ENCODE data around the gene CTNND2. TPM values are rescaled to one million over a fixed set of nuclear protein-coding genes. Genes with fewer than 3 reads are reported as not detected.

CTNND2 gene
- polyA plus RNA-seq, 1 of the 3 experiments (the other 2 are of a cell fraction), result not detected

DNA sequence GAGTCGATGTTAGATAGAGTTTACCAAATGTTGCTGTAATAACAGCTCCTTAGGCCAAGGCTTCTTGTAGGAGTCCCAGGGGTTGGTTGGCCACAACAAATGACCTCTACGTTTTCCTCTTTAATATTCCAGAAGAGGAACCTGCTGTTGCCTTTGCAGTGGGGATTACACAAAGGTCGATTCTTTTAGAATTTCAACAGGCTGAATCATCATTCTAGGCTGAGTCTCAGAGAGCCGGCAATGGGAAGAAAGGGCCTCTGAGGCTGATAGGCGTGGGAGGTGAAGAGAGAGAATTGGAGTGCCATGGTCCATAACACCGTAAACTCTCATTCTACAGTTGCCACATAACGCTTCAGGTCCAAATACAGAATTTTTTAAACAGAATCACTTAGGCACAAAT lies 737.3 kb downstream of the CTNND2 start:
- Histone ChIP-seq H3K27me3 (ENCODE audit: insufficient read depth) (no peaks in the 10 kb centered on the region), H3K36me3 (replicated peaks in 1 of 2; ENCODE audit: control insufficient read depth in 1 of 2, insufficient read depth in 2 of 2, low read length in 1 of 2) (no peaks in the 10 kb centered on the region), H3K79me2 (ENCODE audit: insufficient read depth) (no peaks in the 10 kb centered on the region), H3K4me1 (ENCODE audit: control insufficient read depth in 1 of 2, insufficient read depth in 2 of 2, low read depth in 1 of 2, low read length in 1 of 2) (no peaks in the 10 kb centered on the region), H3K4me3 (ENCODE audit: low read depth in 2 of 2, low read length in 1 of 2) (no peak overlapping the region), H3K27ac (ENCODE audit: low read depth in 2 of 2, low read length in 1 of 2) (no peak overlapping the region), H4K20me1 (ENCODE audit: insufficient read depth) (no peaks in the 10 kb centered on the region), H3K9me2 (no peaks in the 10 kb centered on the region), H3K4me2 (no peak overlapping the region), H3F3A (replicated peaks; ENCODE audit: insufficient read depth) (no peaks in the 10 kb centered on the region), H3K9me3 (no peaks in the 10 kb centered on the region), H2AFZ (ENCODE audit: low read depth) (no peak overlapping the region), H3K9ac (no peak overlapping the region)
- TF ChIP-seq, protein P1, sequence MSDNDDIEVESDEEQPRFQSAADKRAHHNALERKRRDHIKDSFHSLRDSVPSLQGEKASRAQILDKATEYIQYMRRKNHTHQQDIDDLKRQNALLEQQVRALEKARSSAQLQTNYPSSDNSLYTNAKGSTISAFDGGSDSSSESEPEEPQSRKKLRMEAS (IDR thresholded peaks at IDR 0.05; ENCODE audit: low read depth), result no peak
- TF ChIP-seq RAD21 (IDR thresholded peaks at IDR 0.05; ENCODE audit: low read length), result no peak
- TF ChIP-seq PBX3 (IDR thresholded peaks at IDR 0.05), result no peak
- no peak for TF ChIP-seq MEF2A (IDR thresholded peaks at IDR 0.05; ENCODE audit: borderline replicate concordance, low read depth)
- TF ChIP-seq POLR2AphosphoS5 (IDR thresholded peaks at IDR 0.05; ENCODE audit: low read depth, low read length), result no peak
- DNase-seq, result no peak
- ChIA-PET CTCF (no interaction called here), POLR2A (no interaction called here)
- WGBS (ENCODE audit: low lambda C conversion rate), result 32% methylated on average over 7 of the region's 7 CpGs

DNA sequence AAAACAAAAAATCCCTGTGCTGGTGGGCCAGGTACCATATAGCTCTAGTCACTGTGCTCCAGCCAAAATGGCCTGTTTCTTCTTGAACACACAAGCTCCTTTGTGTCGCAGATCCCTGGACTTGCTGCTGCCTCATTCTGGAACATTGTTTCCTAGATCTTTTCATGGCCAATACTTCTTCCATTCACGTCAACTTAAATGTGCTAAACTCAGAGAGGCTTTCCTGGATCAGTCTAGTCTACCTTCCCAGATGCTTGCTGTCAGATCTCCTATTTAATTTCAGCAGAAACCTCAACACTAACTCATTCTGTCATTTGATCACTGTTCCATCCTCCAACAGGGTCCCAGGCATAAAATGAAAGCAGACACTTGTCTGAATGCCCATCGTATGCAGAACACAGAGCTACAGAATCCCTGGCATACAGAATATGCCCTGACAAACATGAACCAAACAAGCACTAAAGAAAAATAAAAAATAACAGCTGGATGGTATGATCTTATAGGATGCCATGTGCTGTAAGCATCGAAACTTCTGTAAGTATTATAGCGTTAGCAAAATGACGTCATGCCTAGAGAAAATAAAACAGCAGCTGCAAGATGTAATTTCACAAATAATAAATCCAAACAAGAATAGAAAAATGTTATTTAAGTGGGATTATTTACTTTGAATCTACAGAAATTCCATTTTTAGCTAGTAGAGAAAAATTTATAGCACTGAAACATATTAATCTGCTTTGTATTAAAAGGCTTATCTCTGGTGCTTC lies 739.5 kb downstream of the CTNND2 start:
- Histone ChIP-seq H3K4me1 (ENCODE audit: control insufficient read depth in 1 of 2, insufficient read depth in 2 of 2, low read depth in 1 of 2, low read length in 1 of 2) (no peaks in the 10 kb centered on the region), H3K4me3 (ENCODE audit: low read depth in 2 of 2, low read length in 1 of 2) (no peak overlapping the region), H3K9ac (no peak overlapping the region), H3K9me2 (no peaks in the 10 kb centered on the region), H3K27ac (ENCODE audit: low read depth in 2 of 2, low read length in 1 of 2) (no peak overlapping the region), H3K9me3 (no peaks in the 10 kb centered on the region), H3K36me3 (replicated peaks in 1 of 2; ENCODE audit: control insufficient read depth in 1 of 2, insufficient read depth in 2 of 2, low read length in 1 of 2) (no peaks in the 10 kb centered on the region), H3F3A (replicated peaks; ENCODE audit: insufficient read depth) (no peaks in the 10 kb centered on the region), H3K27me3 (ENCODE audit: insufficient read depth) (no peaks in the 10 kb centered on the region), H3K4me2 (no peak overlapping the region), H3K79me2 (ENCODE audit: insufficient read depth) (no peaks in the 10 kb centered on the region), H4K20me1 (ENCODE audit: insufficient read depth) (no peaks in the 10 kb centered on the region), H2AFZ (ENCODE audit: low read depth) (no peak overlapping the region)
- CTCF ChIA-PET, result no interaction called here
- WGBS (ENCODE audit: low lambda C conversion rate), result 16% methylated on average over 6 of the region's 6 CpGs
- POLR2A ChIA-PET, result no interaction called here
- no peak for DNase-seq
- TF ChIP-seq, protein P2, sequence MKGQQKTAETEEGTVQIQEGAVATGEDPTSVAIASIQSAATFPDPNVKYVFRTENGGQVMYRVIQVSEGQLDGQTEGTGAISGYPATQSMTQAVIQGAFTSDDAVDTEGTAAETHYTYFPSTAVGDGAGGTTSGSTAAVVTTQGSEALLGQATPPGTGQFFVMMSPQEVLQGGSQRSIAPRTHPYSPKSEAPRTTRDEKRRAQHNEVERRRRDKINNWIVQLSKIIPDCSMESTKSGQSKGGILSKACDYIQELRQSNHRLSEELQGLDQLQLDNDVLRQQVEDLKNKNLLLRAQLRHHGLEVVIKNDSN (IDR thresholded peaks at IDR 0.05; ENCODE audit: borderline replicate concordance, low read depth), result no peak
- no peak for TF ChIP-seq FOXM1 (IDR thresholded peaks at IDR 0.05; ENCODE audit: low read depth)
- no peak for TF ChIP-seq FOSL2 (IDR thresholded peaks at IDR 0.05; ENCODE audit: borderline replicate concordance, low read depth)
- no peak for TF ChIP-seq CHD2 (IDR thresholded peaks at IDR 0.05; ENCODE audit: low read length, partially characterized antibody)
- no peak for TF ChIP-seq SMC3 (IDR thresholded peaks at IDR 0.05; ENCODE audit: low read depth, low read length)
- no peak for TF ChIP-seq MEF2A (IDR thresholded peaks at IDR 0.05; ENCODE audit: borderline replicate concordance, low read depth)
- TF ChIP-seq RAD21 (IDR thresholded peaks at IDR 0.05; ENCODE audit: low read length), result no peak
- TF ChIP-seq, protein P3, sequence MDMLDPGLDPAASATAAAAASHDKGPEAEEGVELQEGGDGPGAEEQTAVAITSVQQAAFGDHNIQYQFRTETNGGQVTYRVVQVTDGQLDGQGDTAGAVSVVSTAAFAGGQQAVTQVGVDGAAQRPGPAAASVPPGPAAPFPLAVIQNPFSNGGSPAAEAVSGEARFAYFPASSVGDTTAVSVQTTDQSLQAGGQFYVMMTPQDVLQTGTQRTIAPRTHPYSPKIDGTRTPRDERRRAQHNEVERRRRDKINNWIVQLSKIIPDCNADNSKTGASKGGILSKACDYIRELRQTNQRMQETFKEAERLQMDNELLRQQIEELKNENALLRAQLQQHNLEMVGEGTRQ (IDR thresholded peaks at IDR 0.05; ENCODE audit: borderline replicate concordance, low read depth, low read length), result no peak
- no peak for TF ChIP-seq SIN3A (IDR thresholded peaks at IDR 0.05; ENCODE audit: borderline replicate concordance, low read depth, low read length)
- no peak for TF ChIP-seq EZH2phosphoT487 (IDR thresholded peaks at IDR 0.05; ENCODE audit: borderline replicate concordance, low read depth)
- TF ChIP-seq CTCF (IDR thresholded peaks at IDR 0.05), result no peak
- TF ChIP-seq, protein P1 (IDR thresholded peaks at IDR 0.05; ENCODE audit: low read depth), result no peak
- TF ChIP-seq EP300 (IDR thresholded peaks at IDR 0.05; ENCODE audit: borderline replicate concordance in 1 of 2, low read depth in 1 of 2, low read length in 1 of 2), result no peak
- no peak for TF ChIP-seq ELF1 (IDR thresholded peaks at IDR 0.05)
- TF ChIP-seq RXRA (IDR thresholded peaks at IDR 0.05; ENCODE audit: borderline replicate concordance, low read depth), result no peak
- no peak for TF ChIP-seq TCF12 (IDR thresholded peaks at IDR 0.05)
- no peak for TF ChIP-seq MXI1 (IDR thresholded peaks at IDR 0.05; ENCODE audit: low read depth, low read length)
- no peak for TF ChIP-seq GATA2 (CRISPR knock-in tag; IDR thresholded peaks at IDR 0.05)

Data from SK-N-SH (cell line).